ENCODE measurements around the gene WIPF3.

Gene WIPF3

GRCh38 chr7:29946428-29947186, 140.3 kb downstream of the WIPF3 start:
- H3K27me3 Mint-ChIP-seq (ENCODE audit: low read depth, poor library complexity): peaks cover 4% of the 10 kb centered on the region
- H3K4me3 Mint-ChIP-seq: no peak overlapping the region
- peaks cover 23% of the 10 kb centered on the region for H3K4me1 Mint-ChIP-seq
- H3K27ac Mint-ChIP-seq: peak overlapping the region; percentile 36
- TF ChIP-seq CTCF (IDR thresholded peaks at IDR 0.05): no peak
- DNase-seq: no peak
- peaks cover 81% of the 10 kb centered on the region for H3K36me3 Mint-ChIP-seq (ENCODE audit: low read depth)
- no peaks in the 10 kb centered on the region for H3K9me3 Mint-ChIP-seq

GRCh38 chr7:29948587-29948986, 142.3 kb downstream of the WIPF3 start:
- TF ChIP-seq CTCF (IDR thresholded peaks at IDR 0.05): no peak
- no peak for DNase-seq
- Mint-ChIP-seq H3K36me3 (ENCODE audit: low read depth) (peaks cover 86% of the 10 kb centered on the region), H3K27me3 (ENCODE audit: low read depth, poor library complexity) (peaks cover 4% of the 10 kb centered on the region), H3K27ac (peak overlapping the region; percentile 67), H3K4me1 (peaks cover 5% of the 10 kb centered on the region), H3K4me3 (no peak overlapping the region), H3K9me3 (no peaks in the 10 kb centered on the region)

DNA sequence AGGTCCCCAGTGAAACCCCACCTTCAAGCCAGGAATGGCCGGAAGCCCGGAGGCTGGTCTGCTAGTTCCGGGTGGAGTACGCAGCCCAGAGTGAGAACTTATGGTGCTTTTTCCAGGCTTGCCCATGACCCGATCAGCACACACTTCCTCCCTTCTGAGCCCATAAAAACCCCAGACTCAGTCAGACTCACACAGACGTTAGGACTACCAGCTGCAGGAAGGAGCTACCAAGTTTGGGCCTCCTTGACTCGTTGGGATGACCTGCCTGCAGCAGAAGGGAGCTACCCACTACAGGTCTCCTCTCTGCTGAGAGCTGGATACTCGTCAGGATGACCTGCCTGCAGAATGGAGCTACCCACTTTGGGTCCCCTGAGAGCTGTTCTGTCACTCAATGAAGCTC, 144.2 kb downstream of the WIPF3 start:
- TF ChIP-seq CTCF (IDR thresholded peaks at IDR 0.05): no peak
- H3K36me3 Mint-ChIP-seq (ENCODE audit: low read depth): peaks cover 87% of the 10 kb centered on the region
- no peak overlapping the region for H3K4me3 Mint-ChIP-seq
- H3K9me3 Mint-ChIP-seq: no peaks in the 10 kb centered on the region
- H3K4me1 Mint-ChIP-seq: no peaks in the 10 kb centered on the region
- DNase-seq: no peak
- H3K27me3 Mint-ChIP-seq (ENCODE audit: low read depth, poor library complexity): peaks cover 2% of the 10 kb centered on the region
- no peak overlapping the region for H3K27ac Mint-ChIP-seq

GRCh38 chr7:29951206-29951605, 144.9 kb downstream of the WIPF3 start:
- Mint-ChIP-seq H3K27me3 (ENCODE audit: low read depth, poor library complexity) (peaks cover 2% of the 10 kb centered on the region), H3K4me1 (peaks cover 4% of the 10 kb centered on the region), H3K9me3 (no peaks in the 10 kb centered on the region), H3K4me3 (no peak overlapping the region), H3K27ac (no peak overlapping the region), H3K36me3 (ENCODE audit: low read depth) (peaks cover 80% of the 10 kb centered on the region)
- no peak for DNase-seq
- no peak for TF ChIP-seq CTCF (IDR thresholded peaks at IDR 0.05)

DNA sequence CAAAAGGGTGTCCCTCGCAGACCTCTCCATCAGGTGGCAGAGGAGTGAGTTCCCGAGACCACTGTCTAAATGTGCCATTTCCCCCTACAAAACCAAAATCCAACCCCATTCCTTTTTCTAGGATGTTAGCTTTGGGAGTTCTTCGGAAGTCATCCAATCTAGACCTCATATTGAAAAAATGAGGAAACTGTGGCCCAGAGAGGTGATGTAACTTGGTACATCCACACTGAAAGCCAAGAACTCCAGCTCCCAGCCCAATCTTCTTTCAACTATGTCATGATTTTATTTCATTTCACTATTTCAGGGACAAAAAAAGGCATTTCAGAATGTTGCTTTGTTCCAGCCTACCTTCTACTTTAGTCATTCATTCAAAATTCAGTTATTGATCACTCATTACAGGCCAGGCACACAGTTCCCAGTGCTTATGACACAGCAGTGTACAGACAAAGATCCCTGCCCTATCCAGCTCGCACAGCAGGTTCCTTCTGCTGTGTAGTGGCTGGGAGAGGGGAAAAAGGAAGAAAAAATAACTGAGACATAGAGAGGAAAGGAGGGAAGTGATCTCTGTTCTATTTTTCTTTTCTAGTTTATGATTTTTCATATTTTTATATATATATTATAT, 147.5 kb downstream of the WIPF3 start:
- peaks cover 57% of the 10 kb centered on the region for H3K36me3 Mint-ChIP-seq (ENCODE audit: low read depth)
- peaks cover 24% of the 10 kb centered on the region for H3K4me1 Mint-ChIP-seq
- H3K27me3 Mint-ChIP-seq (ENCODE audit: low read depth, poor library complexity): peaks cover 2% of the 10 kb centered on the region
- no peaks in the 10 kb centered on the region for H3K9me3 Mint-ChIP-seq
- H3K4me3 Mint-ChIP-seq: no peak overlapping the region
- no peak for TF ChIP-seq CTCF (IDR thresholded peaks at IDR 0.05)
- H3K27ac Mint-ChIP-seq: peak overlapping the region; percentile 29
- DNase-seq: no peak
